Colonic mucosa (tissue), 4 donors: ENCODE results near the gene MRPS26. TPM values are rescaled to one million over a fixed set of nuclear protein-coding genes. Genes with fewer than 3 reads are reported as not detected.

Source experiments
- DNase-seq: peaks from one replicate; pipeline ENCODE4 v3.0.0-alpha.2; 2020
- H3K27ac ChIP-seq: fragments of 200-600 bp; one replicate; pipeline ENCODE4 v1.8.0; 2021
- H3K27me3 ChIP-seq: fragments of 200-600 bp; one replicate; pipeline ENCODE4 v1.8.0; 2021
- H3K36me3 ChIP-seq: fragments of 200-600 bp; one replicate; pipeline ENCODE4 v1.8.0; 2021
- H3K4me1 ChIP-seq: fragments of 200-600 bp; one replicate; pipeline ENCODE4 v1.8.0; 2021; ENCODE audit warnings: mild to moderate bottlenecking
- H3K4me3 ChIP-seq: fragments of 200-600 bp; one replicate; pipeline ENCODE4 v1.8.0; 2021
- H3K9ac ChIP-seq, 2 donors: one replicate each; pipeline ENCODE4 v1.7.0; 2013; ENCODE audit warnings: control low read depth in 2 of 2, low read depth in 2 of 2, low read length in 2 of 2
- H3K9me3 ChIP-seq: fragments of 200-600 bp; one replicate; pipeline ENCODE4 v1.8.0; 2021
- CTCF ChIP-seq: fragments of 200-600 bp; IDR thresholded peaks from one replicate; pipeline ENCODE4 v1.8.0; 2022; ENCODE audit warnings: antibody characterized with exemption, mild to moderate bottlenecking
- intact Hi-C: fragments of 100-400 bp; cut with DNase I; formaldehyde crosslinking; loops from one replicate; pipeline ENCODE4 v1.14.1; 2022
- total RNA-seq, 2 donors: library from RNA; stranded (reverse); fragmentation: NEBNext Ultra II Directional in 1 of 2; extraction: Animal tissue kit (Norgen Biotek cat#: 25700) in 1 of 2; gene quantifications; one replicate each; pipeline ENCODE4 v1.2.1, GENCODE V29; 2021
- donor health status: healthy.
- donor health status: DM: no; HTN: no; CAD: no.
- donor health status: DM: no; HTN: no; CAD: no.

MRPS26 gene
- total RNA-seq, 2 donors from 2014 or later, result 37.6 to 72.5 TPM

- no peaks in the 10 kb centered on the region for H3K4me1 ChIP-seq
- peaks cover 17% of the 10 kb centered on the region for H3K36me3 ChIP-seq
- H3K4me3 ChIP-seq, result no peak overlapping the region
- H3K27me3 ChIP-seq, result no peaks in the 10 kb centered on the region
- no peaks in the 10 kb centered on the region for H3K9me3 ChIP-seq
- intact Hi-C loops, result loop anchor here (10.0 kb wide), 1 partner anchor 1573 kb away; the partner anchor contains the start of gene NSFL1C
- H3K27ac ChIP-seq, result no peak overlapping the region
- TF ChIP-seq CTCF, result no peak
- DNase-seq, result no peak
- H3K9ac ChIP-seq, result no peak overlapping the region
Measured at GRCh38 chr20:3037654-3038053, 8.2 kb upstream of the MRPS26 start.

GRCh38 chr20:3038454-3038853, 7.4 kb upstream of the MRPS26 start:
- TF ChIP-seq CTCF, result no peak
- no peaks in the 10 kb centered on the region for H3K4me1 ChIP-seq
- DNase-seq, result no peak
- H3K9me3 ChIP-seq, result no peaks in the 10 kb centered on the region
- H3K36me3 ChIP-seq, result peaks cover 17% of the 10 kb centered on the region
- H3K27me3 ChIP-seq, result no peaks in the 10 kb centered on the region
- no peak overlapping the region for H3K27ac ChIP-seq
- intact Hi-C loops, result loop anchor here (10.0 kb wide), 1 partner anchor 1574 kb away; the partner anchor contains the start of gene NSFL1C
- no peak overlapping the region for H3K4me3 ChIP-seq
- H3K9ac ChIP-seq, result no peak overlapping the region

- no peaks in the 10 kb centered on the region for H3K9me3 ChIP-seq
- intact Hi-C loops, result loop anchor here (10.0 kb wide), 1 partner anchor 1575 kb away; the partner anchor contains the start of gene NSFL1C
- no peak for TF ChIP-seq CTCF
- no peak overlapping the region for H3K4me3 ChIP-seq
- H3K27me3 ChIP-seq, result no peaks in the 10 kb centered on the region
- H3K36me3 ChIP-seq, result peaks cover 17% of the 10 kb centered on the region
- H3K27ac ChIP-seq, result no peak overlapping the region
- H3K9ac ChIP-seq, result no peak overlapping the region
- DNase-seq, result no peak
- H3K4me1 ChIP-seq, result no peaks in the 10 kb centered on the region
Measured at GRCh38 chr20:3039426-3039825, 6.4 kb upstream of the MRPS26 start.

- Histone ChIP-seq H3K9me3 (no peaks in the 10 kb centered on the region), H3K27ac (no peak overlapping the region), H3K9ac (no peak overlapping the region), H3K4me3 (no peak overlapping the region), H3K27me3 (no peaks in the 10 kb centered on the region), H3K4me1 (no peaks in the 10 kb centered on the region), H3K36me3 (peaks cover 15% of the 10 kb centered on the region)
- no peak for TF ChIP-seq CTCF
- no peak for DNase-seq
- intact Hi-C loops, result no loop called here
Measured at GRCh38 chr20:3040086-3040485, 5.8 kb upstream of the MRPS26 start.

GRCh38 chr20:3041854-3042409, 3.9 kb upstream of the MRPS26 start:
- DNase-seq, result no peak
- Histone ChIP-seq H3K36me3 (peaks cover 5% of the 10 kb centered on the region), H3K4me1 (peaks cover 3% of the 10 kb centered on the region), H3K9ac (no peak overlapping the region), H3K27me3 (no peaks in the 10 kb centered on the region), H3K9me3 (no peaks in the 10 kb centered on the region), H3K4me3 (no peak overlapping the region), H3K27ac (no peak overlapping the region)
- intact Hi-C loops, result no loop called here
- no peak for TF ChIP-seq CTCF
